GM12878 (cell line): Measurements from ENCODE around the gene GRIN2A.

Experiments used
- CTCF ChIP-seq, 3 experiments: IDR thresholded peaks in 2 of 3; conservative IDR thresholded peaks in 1 of 3; 2 replicates each; pipeline ENCODE4 v1.5.1; 2011; ENCODE audit warnings: low read depth in 3 of 3, low read length in 3 of 3, mild to moderate bottlenecking in 3 of 3, control low read depth in 2 of 3, moderate library complexity in 2 of 3, inconsistent platforms in 1 of 3, mixed read lengths in 1 of 3; ENCODE audit not compliant: control insufficient read depth in 2 of 3, insufficient read depth in 1 of 3; ENCODE audit errors: extremely low read depth in 1 of 3
- EZH2 ChIP-seq: IDR thresholded peaks from 2 replicates; pipeline ENCODE4 v1.6.1; 2012; ENCODE audit warnings: low read depth, mild to moderate bottlenecking, control low read depth, inconsistent platforms, low read length, borderline replicate concordance; ENCODE audit not compliant: control insufficient read depth
- FOS ChIP-seq: IDR thresholded peaks from 3 replicates; pipeline ENCODE4 v1.6.1; 2011; ENCODE audit warnings: borderline replicate concordance; ENCODE audit not compliant: insufficient read length; ENCODE audit errors: extremely low read depth
- JUND ChIP-seq: IDR thresholded peaks from 2 replicates; pipeline ENCODE4 v1.6.1; 2012; ENCODE audit warnings: low read depth, mild to moderate bottlenecking, low read length, improper control_type of control experiment, moderate library complexity
- MTA3 ChIP-seq: IDR thresholded peaks from 2 replicates; pipeline ENCODE4 v1.6.1; 2012; ENCODE audit warnings: low read length, inconsistent platforms, borderline replicate concordance
- POLR2AphosphoS5 ChIP-seq: IDR thresholded peaks from 2 replicates; pipeline ENCODE4 v1.6.1; 2011; ENCODE audit warnings: mild to moderate bottlenecking, low read length, inconsistent platforms
- TF ChIP-seq, protein P1 (sequence below): fragments of 450-650 bp; formaldehyde crosslinking; IDR thresholded peaks from 2 replicates; pipeline ENCODE4 v1.5.0; 2022; ENCODE audit warnings: mild to moderate bottlenecking, missing genetic modification characterization

GRCh38 chr16:9852003-9852402 lies 330.2 kb downstream of the GRIN2A start:
- no peak for TF ChIP-seq EZH2
- TF ChIP-seq, protein P1, sequence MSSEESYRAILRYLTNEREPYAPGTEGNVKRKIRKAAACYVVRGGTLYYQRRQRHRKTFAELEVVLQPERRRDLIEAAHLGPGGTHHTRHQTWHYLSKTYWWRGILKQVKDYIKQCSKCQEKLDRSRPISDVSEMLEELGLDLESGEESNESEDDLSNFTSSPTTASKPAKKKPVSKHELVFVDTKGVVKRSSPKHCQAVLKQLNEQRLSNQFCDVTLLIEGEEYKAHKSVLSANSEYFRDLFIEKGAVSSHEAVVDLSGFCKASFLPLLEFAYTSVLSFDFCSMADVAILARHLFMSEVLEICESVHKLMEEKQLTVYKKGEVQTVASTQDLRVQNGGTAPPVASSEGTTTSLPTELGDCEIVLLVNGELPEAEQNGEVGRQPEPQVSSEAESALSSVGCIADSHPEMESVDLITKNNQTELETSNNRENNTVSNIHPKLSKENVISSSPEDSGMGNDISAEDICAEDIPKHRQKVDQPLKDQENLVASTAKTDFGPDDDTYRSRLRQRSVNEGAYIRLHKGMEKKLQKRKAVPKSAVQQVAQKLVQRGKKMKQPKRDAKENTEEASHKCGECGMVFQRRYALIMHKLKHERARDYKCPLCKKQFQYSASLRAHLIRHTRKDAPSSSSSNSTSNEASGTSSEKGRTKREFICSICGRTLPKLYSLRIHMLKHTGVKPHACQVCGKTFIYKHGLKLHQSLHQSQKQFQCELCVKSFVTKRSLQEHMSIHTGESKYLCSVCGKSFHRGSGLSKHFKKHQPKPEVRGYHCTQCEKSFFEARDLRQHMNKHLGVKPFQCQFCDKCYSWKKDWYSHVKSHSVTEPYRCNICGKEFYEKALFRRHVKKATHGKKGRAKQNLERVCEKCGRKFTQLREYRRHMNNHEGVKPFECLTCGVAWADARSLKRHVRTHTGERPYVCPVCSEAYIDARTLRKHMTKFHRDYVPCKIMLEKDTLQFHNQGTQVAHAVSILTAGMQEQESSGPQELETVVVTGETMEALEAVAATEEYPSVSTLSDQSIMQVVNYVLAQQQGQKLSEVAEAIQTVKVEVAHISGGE (CRISPR knock-in tag): no peak
- no peak for TF ChIP-seq CTCF (IDR thresholded peaks at IDR 0.05 in 2 of 3, conservative IDR thresholded peaks at IDR 0.05 in 1 of 3; ENCODE audit: control insufficient read depth in 2 of 3, extremely low read depth in 1 of 3, insufficient read depth in 1 of 3, low read depth in 3 of 3, low read length in 3 of 3)
- no peak for TF ChIP-seq FOS
- TF ChIP-seq JUND: no peak
- TF ChIP-seq MTA3: no peak
- no peak for TF ChIP-seq POLR2AphosphoS5
